ENCODE results near the gene MYBPHL. TPM values are rescaled to one million over a fixed set of nuclear protein-coding genes. Genes with fewer than 3 reads are reported as not detected.

The MYBPHL gene
- total RNA-seq, 1 donor = not detected

- Histone ChIP-seq H4K20me1 (ENCODE audit: insufficient read depth, low read length) (no peaks in the 10 kb centered on the region), H2AFZ (ENCODE audit: low read length) (peak overlapping the region; percentile 99), H3K27me3 (ENCODE audit: insufficient read depth, low read length) (no peaks in the 10 kb centered on the region), H3K79me2 (ENCODE audit: insufficient read depth, low read length) (peaks cover 32% of the 10 kb centered on the region), H3K9me3 (ENCODE audit: low read depth, low read length) (no peaks in the 10 kb centered on the region), H3K4me2 (ENCODE audit: insufficient read depth, low read length) (peak overlapping the region; percentile 89), H3K4me1 (ENCODE audit: insufficient read depth, low read length) (peaks cover 27% of the 10 kb centered on the region), H3K36me3 (ENCODE audit: insufficient read depth, low read length) (peaks cover 4% of the 10 kb centered on the region), H3K27ac (ENCODE audit: low read depth, low read length) (peak overlapping the region; percentile 84), H3K4me3 (ENCODE audit: insufficient read depth, low read length) (peak overlapping the region; percentile 98)
- DNase-seq (ENCODE audit: insufficient read length, low spot score, missing footprints) = no peak
- no peak for TF ChIP-seq CTCF (IDR thresholded peaks at IDR 0.05; ENCODE audit: extremely low read depth, low read depth, low read length)
These were observed 22.8 kb downstream of the MYBPHL start for GRCh38 chr1:109283748-109284600.

- H3K4me1 ChIP-seq (ENCODE audit: insufficient read depth, low read length) = peaks cover 27% of the 10 kb centered on the region
- no peaks in the 10 kb centered on the region for H3K9me3 ChIP-seq (ENCODE audit: low read depth, low read length)
- DNase-seq (ENCODE audit: insufficient read length, low spot score, missing footprints) = peak; percentile 99
- peak; percentile 50 for TF ChIP-seq CTCF (IDR thresholded peaks at IDR 0.05; ENCODE audit: extremely low read depth, low read depth, low read length)
- H3K36me3 ChIP-seq (ENCODE audit: insufficient read depth, low read length) = peaks cover 11% of the 10 kb centered on the region
- H3K27ac ChIP-seq (ENCODE audit: low read depth, low read length) = peak within 1 kb of the TSS; percentile 84
- peaks cover 32% of the 10 kb centered on the region for H3K79me2 ChIP-seq (ENCODE audit: insufficient read depth, low read length)
- peak within 1 kb of the TSS; percentile 89 for H3K4me2 ChIP-seq (ENCODE audit: insufficient read depth, low read length)
- H4K20me1 ChIP-seq (ENCODE audit: insufficient read depth, low read length) = no peaks in the 10 kb centered on the region
- peak within 1 kb of the TSS; percentile 99 for H2AFZ ChIP-seq (ENCODE audit: low read length)
- no peaks in the 10 kb centered on the region for H3K27me3 ChIP-seq (ENCODE audit: insufficient read depth, low read length)
- peak within 1 kb of the TSS; percentile 98 for H3K4me3 ChIP-seq (ENCODE audit: insufficient read depth, low read length)
These were observed 23.7 kb downstream of the MYBPHL start, which contains the start of gene PSRC1 for GRCh38 chr1:109282952-109283747. Gene PSRC1 (minus strand): TSS chr1:109283145.

GRCh38 chr1:109282497-109282951, 24.3 kb downstream of the MYBPHL start:
- H3K4me3 ChIP-seq (ENCODE audit: insufficient read depth, low read length) = peak overlapping the region; percentile 98
- peaks cover 32% of the 10 kb centered on the region for H3K79me2 ChIP-seq (ENCODE audit: insufficient read depth, low read length)
- H3K36me3 ChIP-seq (ENCODE audit: insufficient read depth, low read length) = peaks cover 17% of the 10 kb centered on the region
- H4K20me1 ChIP-seq (ENCODE audit: insufficient read depth, low read length) = no peaks in the 10 kb centered on the region
- peak overlapping the region; percentile 89 for H3K4me2 ChIP-seq (ENCODE audit: insufficient read depth, low read length)
- H3K9me3 ChIP-seq (ENCODE audit: low read depth, low read length) = no peaks in the 10 kb centered on the region
- H3K27ac ChIP-seq (ENCODE audit: low read depth, low read length) = peak overlapping the region; percentile 84
- H3K27me3 ChIP-seq (ENCODE audit: insufficient read depth, low read length) = no peaks in the 10 kb centered on the region
- peak; percentile 76 for DNase-seq (ENCODE audit: insufficient read length, low spot score, missing footprints)
- H2AFZ ChIP-seq (ENCODE audit: low read length) = peak overlapping the region; percentile 99
- no peak for TF ChIP-seq CTCF (IDR thresholded peaks at IDR 0.05; ENCODE audit: extremely low read depth, low read depth, low read length)
- peaks cover 27% of the 10 kb centered on the region for H3K4me1 ChIP-seq (ENCODE audit: insufficient read depth, low read length)

Measured in osteoblast (primary cell).